Right atrium auricular region (tissue), 2 donors: Measurements from ENCODE around the gene PPP6R2. TPM values are rescaled to one million over a fixed set of nuclear protein-coding genes. Genes with fewer than 3 reads are reported as not detected.
"Not testable (repeated sequence)": the region's sequence is repeated elsewhere in the genome, so short reads cannot be mapped to it uniquely, and the experiment has no call there.

Experiments used
- DNase-seq: peaks from one replicate; pipeline ENCODE4 v3.0.0-alpha.2; 2019; ENCODE audit warnings: low spot score
- H3K27ac ChIP-seq, 2 donors: fragments of 200-600 bp; sonication (generic); 1 replicate in 1 of 2; 2 replicates in 1 of 2; pipeline ENCODE4 v1.5.1; 2016 to 2019
- H3K27me3 ChIP-seq, 2 donors: fragments of 200-600 bp; sonication (generic); one replicate each; pipeline versions ENCODE4 v1.5.1 to v1.6.0; 2017 to 2019
- H3K36me3 ChIP-seq: fragments of 200-600 bp; sonication (generic); one replicate; pipeline ENCODE4 v1.5.1; 2016
- H3K4me1 ChIP-seq, 2 donors: fragments of 200-600 bp; sonication (generic); one replicate each; pipeline versions ENCODE4 v1.5.1 to v1.6.0; 2017 to 2019
- H3K4me3 ChIP-seq, 2 donors: fragments of 200-600 bp; sonication (generic); 1 replicate in 1 of 2; 2 replicates in 1 of 2; pipeline ENCODE4 v1.5.1; 2017 to 2019; ENCODE audit warnings: mild to moderate bottlenecking in 1 of 2, moderate library complexity in 1 of 2
- H3K9me3 ChIP-seq, 2 donors: fragments of 200-600 bp; sonication (generic); one replicate each; pipeline ENCODE4 v1.5.1; 2019
- CTCF ChIP-seq, 2 donors: fragments of 200-600 bp; sonication (generic); IDR thresholded peaks; one replicate each; pipeline ENCODE4 v1.5.1; 2019; ENCODE audit warnings: antibody characterized with exemption in 2 of 2
- total RNA-seq, 2 donors: library from RNA; depleted of rRNA; stranded (reverse); fragments of >200 nt; gene quantifications; one replicate each; pipeline ENCODE4 v1.1.0, GENCODE V29; 2016

The PPP6R2 gene
- total RNA-seq, 2 donors from 2014 or later = 45.2 to 54.8 TPM

GRCh38 chr22:50361688-50362087 lies 18.6 kb downstream of the PPP6R2 start:
- Histone ChIP-seq H3K9me3 (no peaks in the 10 kb centered on the region), H3K27ac (no peak overlapping the region), H3K4me1 (peaks cover 0 to 29% of the 10 kb centered on the region in 2 donors), H3K36me3 (peaks cover 12% of the 10 kb centered on the region), H3K27me3 (no peaks in the 10 kb centered on the region), H3K4me3 (no peak overlapping the region)
- DNase-seq = no peak
- TF ChIP-seq CTCF (IDR thresholded peaks at IDR 0.05) = no peak

GRCh38 chr22:50363166-50363802 lies 20.2 kb downstream of the PPP6R2 start:
- Histone ChIP-seq H3K4me1 (peaks cover 0 to 30% of the 10 kb centered on the region in 2 donors), H3K4me3 (no peak overlapping the region), H3K9me3 (no peaks in the 10 kb centered on the region), H3K27me3 (no peaks in the 10 kb centered on the region), H3K27ac (no peak overlapping the region), H3K36me3 (peaks cover 12% of the 10 kb centered on the region)
- no peak for DNase-seq
- no peak for TF ChIP-seq CTCF (IDR thresholded peaks at IDR 0.05)

- H3K27me3 ChIP-seq, H3K9me3 ChIP-seq, DNase-seq, H3K27ac ChIP-seq, H3K4me3 ChIP-seq: not testable (repeated sequence)
- Histone ChIP-seq H3K36me3 (peaks cover 15% of the 10 kb centered on the region), H3K4me1 (peaks cover 0 to 30% of the 10 kb centered on the region in 2 donors)
Observed at GRCh38 chr22:50363803-50364194, 20.7 kb downstream of the PPP6R2 start.

GRCh38 chr22:50367778-50368500 lies 24.8 kb downstream of the PPP6R2 start:
- no peak for DNase-seq
- TF ChIP-seq CTCF (IDR thresholded peaks at IDR 0.05) = no peak
- H3K4me1 ChIP-seq = peaks cover 0 to 14% of the 10 kb centered on the region in 2 donors
- H3K27me3 ChIP-seq = no peaks in the 10 kb centered on the region
- peaks cover 10% of the 10 kb centered on the region for H3K36me3 ChIP-seq
- H3K4me3 ChIP-seq = no peak overlapping the region
- H3K9me3 ChIP-seq = no peaks in the 10 kb centered on the region
- no peak overlapping the region for H3K27ac ChIP-seq

- Histone ChIP-seq H3K36me3 (peaks cover 33% of the 10 kb centered on the region), H3K9me3 (no peaks in the 10 kb centered on the region), H3K4me3 (no peak overlapping the region), H3K27me3 (no peaks in the 10 kb centered on the region), H3K4me1 (peaks cover 0 to 7% of the 10 kb centered on the region in 2 donors), H3K27ac (no peak overlapping the region)
- TF ChIP-seq CTCF (IDR thresholded peaks at IDR 0.05) = no peak
- DNase-seq = no peak
Observed at GRCh38 chr22:50371101-50371648, 28.0 kb downstream of the PPP6R2 start.

GRCh38 chr22:50376085-50376651 lies 33.0 kb downstream of the PPP6R2 start:
- DNase-seq = no peak
- H3K9me3 ChIP-seq = no peaks in the 10 kb centered on the region
- no peaks in the 10 kb centered on the region for H3K27me3 ChIP-seq
- peaks cover 40% of the 10 kb centered on the region for H3K36me3 ChIP-seq
- H3K4me1 ChIP-seq = no peaks in the 10 kb centered on the region
- H3K27ac ChIP-seq = no peak overlapping the region
- no peak for TF ChIP-seq CTCF (IDR thresholded peaks at IDR 0.05)
- no peak overlapping the region for H3K4me3 ChIP-seq

GRCh38 chr22:50381021-50381555 lies 38.0 kb downstream of the PPP6R2 start:
- not testable (repeated sequence) for H3K9me3 ChIP-seq, H3K27ac ChIP-seq, H3K4me3 ChIP-seq, H3K27me3 ChIP-seq, DNase-seq, H3K4me1 ChIP-seq
- H3K36me3 ChIP-seq = peaks cover 12% of the 10 kb centered on the region
